ENCODE data around the gene SLCO1C1. TPM values are rescaled to one million over a fixed set of nuclear protein-coding genes. Genes with fewer than 3 reads are reported as not detected.

SLCO1C1 gene
- total and polyA plus RNA-seq, 2 donors (not counting 3 experiments of a cell fraction or from before 2014, with no cell fraction given) = 0.07 to 0.66 TPM

- Histone ChIP-seq H3K79me2 (ENCODE audit: control insufficient read depth, insufficient read depth, low read length) (no peaks in the 10 kb centered on the region), H3K4me3 (replicated peaks in 1 of 3; ENCODE audit: insufficient read depth in 1 of 3, low read depth in 1 of 3, low read length in 3 of 3) (no peak overlapping the region), H3K36me3 (ENCODE audit: control insufficient read depth in 2 of 2, extremely low read depth in 1 of 2, insufficient read depth in 2 of 2, low read length in 2 of 2) (no peaks in the 10 kb centered on the region), H3K4me1 (ENCODE audit: control insufficient read depth, extremely low read depth, insufficient read depth, low read length) (no peaks in the 10 kb centered on the region), H3K9me3 (replicated peaks; ENCODE audit: control insufficient read depth, insufficient read depth, low read length) (no peaks in the 10 kb centered on the region), H2AFZ (ENCODE audit: low read depth, low read length) (no peak overlapping the region), H3K27me3 (ENCODE audit: control insufficient read depth in 2 of 2, insufficient read depth in 2 of 2, low read length in 2 of 2) (no peaks in the 10 kb centered on the region), H4K20me1 (replicated peaks; ENCODE audit: control insufficient read depth, extremely low read depth, insufficient read depth, low read length) (no peaks in the 10 kb centered on the region), H3K27ac (ENCODE audit: insufficient read depth, low read depth, low read length) (no peak overlapping the region), H3K9me1 (replicated peaks; ENCODE audit: control insufficient read depth, extremely low read depth, insufficient read depth, low read length) (no peaks in the 10 kb centered on the region), H3K4me2 (ENCODE audit: insufficient read depth, low read length) (no peak overlapping the region), H3K9ac (replicated peaks; ENCODE audit: extremely low read depth, insufficient read depth, low read length) (no peak overlapping the region)
- ChIA-PET CTCF (interaction anchor here (1.2 to 3.6 kb wide), 2 partner anchors 12 to 19 kb away, joined by 3 to 27 read pairs; no protein-coding TSS in a partner anchor), POLR2A (no interaction called here)
- dilution Hi-C loops (cut with MboI; ENCODE audit: extremely low pct_ligation_motif_present, low sequenced_read_pairs) (no loop called here), intact Hi-C loops (cut with micrococcal nuclease) (no loop called here)
- TF ChIP-seq MAX (IDR thresholded peaks at IDR 0.05; ENCODE audit: insufficient read depth, insufficient read length) (no peak), POLR2AphosphoS5 (IDR thresholded peaks at IDR 0.05; ENCODE audit: insufficient read depth, low read depth, low read length) (no peak), FOS (IDR thresholded peaks at IDR 0.05; ENCODE audit: borderline replicate concordance, insufficient read depth, low read length) (no peak), GATA2 (IDR thresholded peaks at IDR 0.05; ENCODE audit: insufficient read depth, insufficient read length, low read depth, low read length) (no peak), POLR2A (IDR thresholded peaks at IDR 0.05; ENCODE audit: low read depth, low read length) (no peak), EZH2 (IDR thresholded peaks at IDR 0.05; ENCODE audit: borderline replicate concordance, low read depth, low read length, severe bottlenecking) (no peak), JUN (IDR thresholded peaks at IDR 0.05; ENCODE audit: borderline replicate concordance, insufficient read depth, insufficient read length, low read depth) (no peak), MYC (IDR thresholded peaks at IDR 0.05; ENCODE audit: low read depth, low read length) (no peak), CTCF (IDR thresholded peaks at IDR 0.05; ENCODE audit: extremely low read depth in 1 of 2, insufficient read depth in 1 of 2, low read depth in 1 of 2, low read length in 2 of 2) (no peak)
- no TSS peak for BruUV-seq (replicated peaks)
- no peak for FAIRE-seq
- DNase-seq (ENCODE audit: low read depth, low spot score) = no peak
Measured at GRCh38 chr12:20716985-20717384, 21.9 kb downstream of the SLCO1C1 start.

Measured in endothelial cell of umbilical vein (primary cell).